HEK293T (cell line): ENCODE data around the gene NPHS1.

Source experiments
- FOXA1 ChIP-seq: fragments of 450-650 bp; IDR thresholded peaks from 2 replicates; pipeline ENCODE4 v1.6.1; 2016; ENCODE audit warnings: mild to moderate bottlenecking
- FOXK2 ChIP-seq: fragments of 450-650 bp; IDR thresholded peaks from 2 replicates; pipeline ENCODE4 v1.6.1; 2016; ENCODE audit warnings: mild to moderate bottlenecking
- FOXM1 ChIP-seq: fragments of 450-650 bp; IDR thresholded peaks from 2 replicates; pipeline ENCODE4 v1.6.1; 2017; ENCODE audit warnings: mild to moderate bottlenecking, borderline replicate concordance
- HDGF ChIP-seq: fragments of 450-650 bp; IDR thresholded peaks from 2 replicates; pipeline ENCODE4 v1.6.1; 2017; ENCODE audit warnings: antibody characterized with exemption, borderline replicate concordance
- NFRKB ChIP-seq: fragments of 450-650 bp; IDR thresholded peaks from 2 replicates; pipeline ENCODE4 v1.6.1; 2016; ENCODE audit warnings: mild to moderate bottlenecking, moderate library complexity
- SP1 ChIP-seq: fragments of 450-650 bp; IDR thresholded peaks from 2 replicates; pipeline ENCODE4 v1.6.1; 2017
- SUZ12 ChIP-seq: fragments of 450-650 bp; IDR thresholded peaks from 2 replicates; pipeline ENCODE4 v1.6.1; 2016; ENCODE audit warnings: mild to moderate bottlenecking
- ZNF384 ChIP-seq: fragments of 450-650 bp; IDR thresholded peaks from 2 replicates; pipeline ENCODE4 v1.6.1; 2016

GRCh38 chr19:35796645-35797542, 55.4 kb downstream of the NPHS1 start:
- no peak for TF ChIP-seq FOXM1
- TF ChIP-seq SUZ12: no peak
- no peak for TF ChIP-seq NFRKB
- TF ChIP-seq HDGF: no peak
- no peak for TF ChIP-seq FOXK2
- no peak for TF ChIP-seq SP1
- no peak for TF ChIP-seq ZNF384
- TF ChIP-seq FOXA1: no peak
